Skeletal muscle satellite cell (primary cell): ENCODE results near the gene ARRB1.
"Not testable (repeated sequence)": the region's sequence is repeated elsewhere in the genome, so short reads cannot be mapped to it uniquely, and the experiment has no call there.

Experiments
- H3K27me3 ChIP-seq: 2 replicates; pipeline ENCODE4 v1.7.0; 2013; ENCODE audit warnings: low read length; ENCODE audit not compliant: control insufficient read depth, insufficient read depth
- H3K36me3 ChIP-seq: 2 replicates; pipeline ENCODE4 v1.7.0; 2013; ENCODE audit warnings: mild to moderate bottlenecking, control low read depth, low read length; ENCODE audit not compliant: insufficient read depth
- H3K4me1 ChIP-seq: 2 replicates; pipeline ENCODE4 v1.7.0; 2013; ENCODE audit warnings: low read length; ENCODE audit not compliant: control insufficient read depth, insufficient read depth
- H3K4me2 ChIP-seq: 2 replicates; pipeline ENCODE4 v1.7.0; 2013; ENCODE audit warnings: mild to moderate bottlenecking, low read length
- H3K4me3 ChIP-seq: 2 replicates; pipeline ENCODE4 v1.7.0; 2013; ENCODE audit warnings: low read length
- H3K9ac ChIP-seq: 2 replicates; pipeline ENCODE4 v1.7.0; 2013; ENCODE audit warnings: mild to moderate bottlenecking, low read depth, low read length, moderate library complexity
- H3K9me3 ChIP-seq: replicated peaks from 2 replicates; pipeline ENCODE4 v1.7.0; 2013; ENCODE audit warnings: mild to moderate bottlenecking, control low read depth, low read length

The ARRB1 gene

DNA sequence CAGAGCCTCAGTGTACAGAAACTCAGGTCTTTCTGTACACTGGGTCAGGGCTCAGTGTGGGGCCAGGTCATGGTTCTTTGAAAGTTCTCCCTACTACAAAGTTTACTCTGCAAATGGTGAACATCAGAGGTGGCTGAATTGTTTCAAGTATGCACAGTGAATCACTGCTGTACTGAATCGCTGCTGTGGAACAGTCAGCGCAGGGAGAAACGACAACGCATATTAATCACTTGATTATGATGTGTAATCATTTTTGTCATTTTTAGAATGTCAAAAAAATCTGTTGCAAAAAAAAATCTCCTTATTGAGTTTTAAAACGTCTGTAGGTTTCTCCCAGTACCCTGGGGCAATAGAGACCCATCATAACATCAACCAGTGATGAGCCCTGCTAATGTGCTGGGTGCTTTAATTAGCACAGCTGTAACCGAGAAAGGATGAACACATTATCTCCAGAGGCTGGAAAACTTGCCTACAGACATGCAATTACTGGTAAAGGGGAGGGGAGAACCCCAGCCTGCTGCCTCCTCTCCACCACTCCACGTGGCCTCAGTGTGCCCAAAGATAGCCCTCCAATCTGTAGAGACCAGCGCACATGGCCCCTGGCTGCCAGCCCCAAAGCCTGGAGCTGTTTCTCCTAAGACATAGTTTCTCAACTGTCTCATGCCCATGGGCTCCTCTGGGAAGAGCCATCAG is 12.8 kb downstream of the ARRB1 start:
- Histone ChIP-seq H3K9ac (no peak overlapping the region), H3K4me1 (peaks cover 39% of the 10 kb centered on the region), H3K9me3 (no peaks in the 10 kb centered on the region), H3K27me3 (no peaks in the 10 kb centered on the region), H3K36me3 (no peaks in the 10 kb centered on the region), H3K4me3 (no peak overlapping the region), H3K4me2 (no peak overlapping the region)

GRCh38 chr11:75337195-75337654 is 14.2 kb downstream of the ARRB1 start:
- Histone ChIP-seq H3K9me3 (no peaks in the 10 kb centered on the region), H3K36me3 (no peaks in the 10 kb centered on the region), H3K27me3 (no peaks in the 10 kb centered on the region), H3K4me3 (no peak overlapping the region), H3K4me1 (peaks cover 39% of the 10 kb centered on the region), H3K4me2 (peak overlapping the region; percentile 39), H3K9ac (peak overlapping the region; percentile 31)

GRCh38 chr11:75334976-75335375 is 16.5 kb downstream of the ARRB1 start:
- peaks cover 30% of the 10 kb centered on the region for H3K4me1 ChIP-seq
- H3K9me3 ChIP-seq = no peaks in the 10 kb centered on the region
- H3K4me2 ChIP-seq = no peak overlapping the region
- no peak overlapping the region for H3K9ac ChIP-seq
- no peaks in the 10 kb centered on the region for H3K27me3 ChIP-seq
- no peak overlapping the region for H3K4me3 ChIP-seq
- no peaks in the 10 kb centered on the region for H3K36me3 ChIP-seq

DNA sequence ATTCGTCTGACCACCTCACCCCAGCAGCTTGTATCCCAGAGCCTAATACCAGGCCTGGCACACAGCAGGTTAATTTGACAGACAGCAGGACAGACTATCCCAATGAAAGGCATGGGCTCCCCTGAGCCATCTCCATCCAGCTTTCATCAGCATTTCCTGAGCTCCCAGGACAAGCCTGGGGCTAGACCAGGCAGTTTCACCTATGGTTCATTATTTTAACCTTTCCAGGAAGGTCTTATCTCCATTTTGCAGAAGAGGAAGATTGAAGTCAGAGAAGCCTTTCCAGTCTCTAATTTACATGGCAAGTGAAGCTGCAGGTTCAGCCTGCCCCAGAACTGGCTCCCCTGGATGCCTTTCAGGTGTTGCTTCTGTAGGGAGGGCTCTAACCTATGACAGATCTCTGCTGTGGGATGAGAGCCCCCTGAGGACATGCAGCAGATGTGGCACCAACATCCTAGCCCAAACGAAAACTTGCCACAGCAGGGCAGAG is 17.0 kb downstream of the ARRB1 start:
- Histone ChIP-seq H3K27me3 (no peaks in the 10 kb centered on the region), H3K9ac (no peak overlapping the region), H3K4me2 (no peak overlapping the region), H3K9me3 (no peaks in the 10 kb centered on the region), H3K4me1 (peaks cover 24% of the 10 kb centered on the region), H3K4me3 (no peak overlapping the region), H3K36me3 (no peaks in the 10 kb centered on the region)

DNA sequence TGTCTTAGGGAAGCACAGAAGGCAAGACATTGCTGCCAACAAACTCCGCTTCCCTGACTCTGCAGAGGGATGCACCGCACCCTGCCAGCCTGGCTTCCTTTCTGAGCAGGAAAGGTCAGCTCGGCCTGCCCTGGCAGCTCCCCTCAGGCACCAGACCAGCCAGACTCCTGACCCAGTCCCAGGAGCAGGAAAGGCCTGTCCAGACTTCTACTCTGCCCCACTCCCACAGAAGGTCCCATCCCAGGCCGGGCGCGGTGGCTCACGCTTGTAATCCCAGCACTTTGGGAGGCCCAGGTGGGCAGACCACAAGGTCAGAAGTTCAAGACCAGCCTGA is 17.7 kb downstream of the ARRB1 start:
- Histone ChIP-seq H3K9ac (no peak overlapping the region), H3K36me3 (no peaks in the 10 kb centered on the region), H3K9me3 (no peaks in the 10 kb centered on the region), H3K4me1 (peaks cover 23% of the 10 kb centered on the region), H3K4me2 (no peak overlapping the region), H3K4me3 (no peak overlapping the region), H3K27me3 (no peaks in the 10 kb centered on the region)

GRCh38 chr11:75333022-75333806 is 18.2 kb downstream of the ARRB1 start:
- no peaks in the 10 kb centered on the region for H3K9me3 ChIP-seq
- no peak overlapping the region for H3K4me2 ChIP-seq
- H3K4me3 ChIP-seq = no peak overlapping the region
- no peak overlapping the region for H3K9ac ChIP-seq
- H3K36me3 ChIP-seq = no peaks in the 10 kb centered on the region
- peaks cover 24% of the 10 kb centered on the region for H3K4me1 ChIP-seq
- H3K27me3 ChIP-seq = no peaks in the 10 kb centered on the region

GRCh38 chr11:75331761-75332160 is 19.7 kb downstream of the ARRB1 start:
- H3K4me2 ChIP-seq, H3K9ac ChIP-seq, H3K27me3 ChIP-seq, H3K9me3 ChIP-seq, H3K36me3 ChIP-seq, H3K4me3 ChIP-seq: not testable (repeated sequence)
- H3K4me1 ChIP-seq = peaks cover 12% of the 10 kb centered on the region

GRCh38 chr11:75331304-75331703 is 20.2 kb downstream of the ARRB1 start:
- H3K9me3 ChIP-seq, H3K27me3 ChIP-seq, H3K9ac ChIP-seq, H3K36me3 ChIP-seq, H3K4me2 ChIP-seq, H3K4me3 ChIP-seq: not testable (repeated sequence)
- peaks cover 16% of the 10 kb centered on the region for H3K4me1 ChIP-seq

DNA sequence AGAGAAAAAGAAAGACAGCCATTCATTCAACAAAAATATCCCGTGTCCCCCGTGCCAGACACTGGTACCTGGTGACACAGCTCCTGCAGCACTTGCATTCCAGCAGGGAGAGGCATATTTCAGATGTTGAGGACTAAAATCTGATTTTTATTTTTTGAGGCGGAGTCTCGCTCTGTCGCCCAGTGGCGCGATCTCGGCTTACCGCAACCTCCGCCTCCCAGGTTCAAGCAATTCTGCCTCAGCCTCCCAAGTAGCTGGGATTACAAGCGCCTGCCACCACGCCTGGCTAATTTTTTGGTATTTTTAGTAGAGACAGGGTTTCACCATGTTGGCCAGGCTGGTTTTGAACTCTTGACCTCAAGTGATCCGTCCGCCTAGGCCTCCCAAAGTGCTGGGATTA is 20.6 kb downstream of the ARRB1 start:
- not testable (repeated sequence) for H3K27me3 ChIP-seq, H3K9ac ChIP-seq, H3K4me2 ChIP-seq, H3K4me3 ChIP-seq, H3K36me3 ChIP-seq, H3K9me3 ChIP-seq
- peaks cover 21% of the 10 kb centered on the region for H3K4me1 ChIP-seq

DNA sequence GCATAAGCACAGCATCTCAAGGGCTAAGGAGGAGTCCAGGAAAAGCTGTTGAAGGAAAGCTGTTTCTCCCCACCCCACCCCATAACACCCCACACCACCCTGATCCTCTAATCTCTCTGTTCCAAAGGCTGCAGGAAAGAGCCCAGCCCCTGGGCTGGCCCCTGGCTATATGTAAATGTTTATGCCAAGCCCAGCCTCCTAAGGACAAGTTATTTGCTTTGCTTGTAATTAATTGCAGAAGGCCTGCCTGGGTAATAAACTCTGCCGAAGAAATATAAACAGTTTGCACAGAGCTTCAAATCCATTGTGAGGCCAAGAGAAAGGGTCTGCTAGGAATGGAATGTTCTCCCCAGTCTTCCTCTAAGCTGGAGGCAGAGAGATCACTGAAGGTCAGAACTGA is 21.2 kb downstream of the ARRB1 start:
- H3K9ac ChIP-seq = no peak overlapping the region
- no peaks in the 10 kb centered on the region for H3K27me3 ChIP-seq
- no peak overlapping the region for H3K4me2 ChIP-seq
- H3K36me3 ChIP-seq = no peaks in the 10 kb centered on the region
- H3K9me3 ChIP-seq = no peaks in the 10 kb centered on the region
- H3K4me1 ChIP-seq = peaks cover 26% of the 10 kb centered on the region
- H3K4me3 ChIP-seq = no peak overlapping the region

- no peaks in the 10 kb centered on the region for H3K36me3 ChIP-seq
- H3K4me3 ChIP-seq = no peak overlapping the region
- no peak overlapping the region for H3K9ac ChIP-seq
- H3K4me1 ChIP-seq = peaks cover 26% of the 10 kb centered on the region
- H3K9me3 ChIP-seq = no peaks in the 10 kb centered on the region
- H3K4me2 ChIP-seq = no peak overlapping the region
- no peaks in the 10 kb centered on the region for H3K27me3 ChIP-seq
These were observed 22.8 kb downstream of the ARRB1 start for GRCh38 chr11:75328426-75329277.
